IMR-90 (cell line): Measurements from ENCODE around the gene NPAS2. TPM values are rescaled to one million over a fixed set of nuclear protein-coding genes. Genes with fewer than 3 reads are reported as not detected.

ENCODE experiments used
- ATAC-seq: fragments of 200-7000 bp; cut with Tn5 transposase; 2 replicates; pipeline ENCODE4 v1.9.1; 2020; ENCODE audit warnings: low read depth, mild to moderate bottlenecking, moderate library complexity
- BruUV-seq: library from RNA; stranded (reverse); fragments of 400-500 nt; replicated peaks from 2 replicates; lab custom pipeline; 2021; lab: Mats Ljungman, UMichigan
- CTCF ChIA-PET: fragments of 300-600 bp; formaldehyde crosslinking; extraction: SDS; loops from one replicate; lab custom pipeline; 2021; ENCODE audit warnings: antibody characterized with exemption; lab: Yijun Ruan, JAX
- POLR2A ChIA-PET: fragments of 300-600 bp; sonication (Branson Sonifier 250); formaldehyde crosslinking; loops from one replicate; lab custom pipeline; 2022; ENCODE audit warnings: antibody characterized with exemption; ENCODE audit not compliant: unreplicated experiment; lab: Charles Lee
- DNase-seq: peaks from one replicate; pipeline ENCODE4 v3.0.0; 2013
- H2AFZ ChIP-seq: replicated peaks from 2 replicates; pipeline ENCODE3; 2013; ENCODE audit warnings: low read length, mild to moderate bottlenecking; ENCODE audit not compliant: poor library complexity
- H2AK5ac ChIP-seq: 2 replicates; pipeline ENCODE4 v1.6.1; 2013; ENCODE audit warnings: low read depth, low read length, inconsistent platforms
- H2AK9ac ChIP-seq: replicated peaks from 2 replicates; pipeline ENCODE3; 2013; ENCODE audit warnings: mild to moderate bottlenecking, low read depth, low read length, moderate library complexity; ENCODE audit not compliant: poor library complexity
- H2BK120ac ChIP-seq: 2 replicates; pipeline ENCODE4 v1.6.1; 2013; ENCODE audit warnings: low read depth, low read length, inconsistent platforms
- H2BK15ac ChIP-seq: 3 replicates; pipeline ENCODE4 v1.6.1; 2013; ENCODE audit warnings: low read depth, low read length, inconsistent platforms
- H2BK20ac ChIP-seq: 2 replicates; pipeline ENCODE4 v1.6.1; 2013; ENCODE audit warnings: low read depth, mild to moderate bottlenecking, inconsistent platforms, low read length, moderate library complexity
- H2BK5ac ChIP-seq: 2 replicates; pipeline ENCODE4 v1.6.1; 2013; ENCODE audit warnings: mild to moderate bottlenecking, low read depth, low read length, inconsistent platforms; ENCODE audit not compliant: poor library complexity, severe bottlenecking
- H3K14ac ChIP-seq: replicated peaks from 2 replicates; pipeline ENCODE4 v1.6.1; 2013; ENCODE audit warnings: low read depth, low read length, inconsistent platforms
- H3K18ac ChIP-seq: 2 replicates; pipeline ENCODE4 v1.6.1; 2013; ENCODE audit warnings: low read depth, low read length, control low read depth
- H3K23ac ChIP-seq: 2 replicates; pipeline ENCODE4 v1.6.1; 2013; ENCODE audit warnings: low read depth, low read length, inconsistent platforms
- H3K27ac ChIP-seq: 2 replicates; pipeline ENCODE4 v1.5.1; 2013; ENCODE audit warnings: mild to moderate bottlenecking, control low read depth, low read length; ENCODE audit not compliant: insufficient read depth
- H3K27me3 ChIP-seq: 2 replicates; pipeline ENCODE4 v1.6.1; 2013; ENCODE audit warnings: low read length; ENCODE audit not compliant: control insufficient read depth, insufficient read depth
- H3K36me3 ChIP-seq: 2 replicates; pipeline ENCODE4 v1.6.1; 2013; ENCODE audit warnings: low read length, mixed read lengths; ENCODE audit not compliant: control insufficient read depth, insufficient read depth
- H3K4ac ChIP-seq: 2 replicates; pipeline ENCODE4 v1.6.1; 2013; ENCODE audit warnings: low read depth, low read length, inconsistent platforms
- H3K4me1 ChIP-seq: 2 replicates; pipeline ENCODE4 v1.6.1; 2013; ENCODE audit warnings: low read length, mixed read lengths; ENCODE audit not compliant: control insufficient read depth, insufficient read depth
- H3K4me2 ChIP-seq: 2 replicates; pipeline ENCODE4 v1.6.1; 2013; ENCODE audit warnings: low read depth, mild to moderate bottlenecking, control low read depth, low read length, moderate library complexity
- H3K4me3 ChIP-seq: 2 replicates; pipeline ENCODE4 v1.5.1; 2013; ENCODE audit warnings: low read depth, mild to moderate bottlenecking, control low read depth, low read length, moderate library complexity; ENCODE audit not compliant: insufficient read depth
- H3K56ac ChIP-seq: 2 replicates; pipeline ENCODE4 v1.6.1; 2013; ENCODE audit warnings: low read length, inconsistent platforms; ENCODE audit not compliant: insufficient read depth; ENCODE audit errors: extremely low read depth
- H3K79me1 ChIP-seq, 2 experiments: 2 replicates each; pipeline ENCODE4 v1.6.1; 2013; ENCODE audit warnings: low read length in 2 of 2, inconsistent platforms in 1 of 2, low read depth in 1 of 2
- H3K9ac ChIP-seq: 2 replicates; pipeline ENCODE4 v1.6.1; 2013; ENCODE audit warnings: low read depth, low read length, control low read depth
- H3K9me1 ChIP-seq: 2 replicates; pipeline ENCODE4 v1.6.1; 2013; ENCODE audit warnings: low read length, inconsistent platforms; ENCODE audit not compliant: insufficient read depth
- H3K9me3 ChIP-seq: 2 replicates; pipeline ENCODE4 v1.6.1; 2013; ENCODE audit warnings: low read length; ENCODE audit not compliant: control insufficient read depth, insufficient read depth
- H4K20me1 ChIP-seq: 2 replicates; pipeline ENCODE4 v1.6.1; 2013; ENCODE audit warnings: low read length, inconsistent platforms; ENCODE audit not compliant: insufficient read depth
- H4K5ac ChIP-seq: 2 replicates; pipeline ENCODE4 v1.6.1; 2013; ENCODE audit warnings: mild to moderate bottlenecking, low read depth, low read length, control low read depth
- H4K8ac ChIP-seq, 2 experiments: 2 replicates each; pipeline ENCODE4 v1.6.1; 2013; ENCODE audit warnings: low read depth in 2 of 2, low read length in 2 of 2, control low read depth in 1 of 2, inconsistent platforms in 1 of 2
- H4K91ac ChIP-seq: 2 replicates; pipeline ENCODE4 v1.6.1; 2013; ENCODE audit warnings: low read depth, low read length, inconsistent platforms; ENCODE audit not compliant: insufficient read depth
- BHLHE40 ChIP-seq: fragments of 150-350 bp; IDR thresholded peaks from 2 replicates; pipeline ENCODE4 v1.6.1; 2016; ENCODE audit warnings: mild to moderate bottlenecking, low read depth, low read length
- CEBPB ChIP-seq: IDR thresholded peaks from 2 replicates; pipeline ENCODE4 v1.6.1; 2012; ENCODE audit warnings: low read depth, low read length, improper control_type of control experiment
- CHD1 ChIP-seq: IDR thresholded peaks from 2 replicates; pipeline ENCODE4 v1.6.1; 2012; ENCODE audit warnings: low read depth, low read length, improper control_type of control experiment
- FOS ChIP-seq: fragments of 150-350 bp; IDR thresholded peaks from 2 replicates; pipeline ENCODE4 v1.6.1; 2016; ENCODE audit warnings: low read depth, low read length
- MAFK ChIP-seq: IDR thresholded peaks from 2 replicates; pipeline ENCODE4 v1.6.1; 2012; ENCODE audit warnings: low read depth, low read length, improper control_type of control experiment
- MAZ ChIP-seq: IDR thresholded peaks from 2 replicates; pipeline ENCODE4 v1.6.1; 2012; ENCODE audit warnings: low read depth, mild to moderate bottlenecking, low read length, improper control_type of control experiment, moderate library complexity, borderline replicate concordance
- MXI1 ChIP-seq: IDR thresholded peaks from 2 replicates; pipeline ENCODE4 v1.6.1; 2012; ENCODE audit warnings: low read depth, mild to moderate bottlenecking, low read length, moderate library complexity, borderline replicate concordance
- NFE2L2 ChIP-seq: fragments of 150-350 bp; IDR thresholded peaks from 2 replicates; pipeline ENCODE4 v1.6.1; 2016; ENCODE audit warnings: low read depth, mild to moderate bottlenecking, low read length
- POLR2A ChIP-seq: IDR thresholded peaks from 2 replicates; pipeline ENCODE4 v1.6.1; 2012; ENCODE audit warnings: mild to moderate bottlenecking, low read depth, low read length
- RAD21 ChIP-seq: IDR thresholded peaks from 2 replicates; pipeline ENCODE4 v1.6.1; 2012; ENCODE audit warnings: low read length, improper control_type of control experiment
- RCOR1 ChIP-seq: IDR thresholded peaks from 2 replicates; pipeline ENCODE4 v1.6.1; 2012; ENCODE audit warnings: mild to moderate bottlenecking, low read length, improper control_type of control experiment; ENCODE audit not compliant: insufficient replicate concordance
- RFX5 ChIP-seq: IDR thresholded peaks from 2 replicates; pipeline ENCODE4 v1.8.0; 2012; ENCODE audit warnings: low read depth, mild to moderate bottlenecking, low read length, moderate library complexity
- SMC3 ChIP-seq: fragments of 150-350 bp; IDR thresholded peaks from 2 replicates; pipeline ENCODE4 v1.6.1; 2016; ENCODE audit warnings: low read depth, mild to moderate bottlenecking, antibody characterized with exemption, low read length, moderate library complexity
- WGBS, 2 experiments: methylation state at CpG; one replicate each; pipeline versions ENCODE4 v1.1.5 to v1.1.7; 2013; ENCODE audit warnings: missing lambda C conversion rate in 2 of 2; ENCODE audit not compliant: insufficient read length in 1 of 2; ENCODE audit errors: extremely low coverage in 2 of 2; 5-methylcytosine and 5-hydroxymethylcytosine counted together
- dilution Hi-C: fragments of 300-500 bp; cut with HindIII; formaldehyde crosslinking; loops from one replicate; pipeline ENCODE4 v1.14.3; 2018; ENCODE audit warnings: low sequenced_read_pairs; ENCODE audit not compliant: unreplicated experiment
- in situ Hi-C: fragments of 300-500 bp; cut with MboI; formaldehyde crosslinking; loops from 3 replicates; pipeline ENCODE4 v1.14.3; 2019; ENCODE audit warnings: low sequenced_read_pairs, inconsistent platforms, mixed read lengths
- intact Hi-C: fragments of 100-400 bp; cut with micrococcal nuclease; formaldehyde crosslinking; loops from 2 replicates; pipeline ENCODE4 v1.10.0; 2022
- polyA plus RNA-seq, 3 experiments: library from polyadenylated mRNA; depleted of rRNA; stranded (reverse); fragments of >200 nt; gene quantifications; 2 replicates each; pipeline ENCODE4 v1.2.3, GENCODE V29; 2012; ENCODE audit warnings: low replicate concordance in 1 of 3
- total RNA-seq: library from RNA; depleted of rRNA; stranded (reverse); fragments of >200 nt; gene quantifications from 2 replicates; pipeline ENCODE4 v1.2.3, GENCODE V29; 2012
- TF ChIP-seq, protein P1 (sequence below): fragments of 150-350 bp; IDR thresholded peaks from 2 replicates; pipeline ENCODE4 v1.6.1; 2017; ENCODE audit warnings: mild to moderate bottlenecking, antibody characterized with exemption, low read length, low read depth
- TF ChIP-seq, protein P2 (sequence below): fragments of 150-350 bp; IDR thresholded peaks from 2 replicates; pipeline ENCODE4 v1.6.1; 2016; ENCODE audit warnings: low read depth, mild to moderate bottlenecking, low read length, moderate library complexity, borderline replicate concordance

The NPAS2 gene
- total and polyA plus RNA-seq, 2 of the 4 experiments (the other 2 are of a cell fraction), result 5.2 to 14.8 TPM

DNA sequence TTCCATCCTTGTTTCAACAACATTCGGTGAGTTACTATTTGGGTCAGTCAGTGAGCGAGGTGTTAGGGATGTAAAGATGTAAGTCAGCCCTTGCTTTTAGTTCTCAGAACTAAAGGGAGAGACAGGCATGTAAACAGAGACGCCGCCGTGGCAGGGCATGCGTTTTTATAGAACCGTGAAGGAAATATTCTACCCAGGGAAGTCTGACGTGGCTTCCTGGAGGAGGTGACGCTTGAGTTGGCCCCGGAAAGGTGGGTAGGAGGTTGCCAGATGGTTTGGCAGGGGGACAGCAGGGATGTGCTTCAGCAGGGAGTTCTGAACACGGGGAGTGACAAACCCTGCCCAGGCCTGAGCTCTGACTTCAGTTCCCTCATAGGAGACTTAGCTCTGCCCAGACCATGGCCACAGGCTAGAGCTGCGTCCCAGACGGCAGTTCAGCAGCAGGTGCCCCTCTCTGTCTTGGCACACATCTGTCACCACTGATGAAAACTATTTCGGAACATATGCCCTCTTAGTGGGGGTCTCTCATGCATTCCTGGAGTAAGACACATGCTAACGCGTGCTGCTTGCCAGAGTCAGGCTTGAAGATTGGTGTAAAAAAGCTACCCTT lies 158.7 kb downstream of the NPAS2 start:
- Histone ChIP-seq H3K27ac (peak overlapping the region; percentile 62), H3K4me2 (peak overlapping the region; percentile 18), H2BK120ac (peak overlapping the region; percentile 73)
- TF ChIP-seq NFE2L2 (peak; percentile 31; the same call in 1 of the 2 replicates), POLR2A (peak; percentile 17; the same call in 1 of the 2 replicates), MAFK (no peak), FOS (peak; percentile 54; the same call in 1 of the 2 replicates), MXI1 (peak; percentile 54; the same call in 1 of the 2 replicates), RCOR1 (peak; percentile 49), BHLHE40 (peak; percentile 49; the same call in 1 of the 2 replicates), CEBPB (no peak), SMC3 (no peak; the same call in 1 of the 2 replicates), MAZ (no peak), RAD21 (peak; percentile 4; the same call in 1 of the 2 replicates), RFX5 (no peak), CHD1 (no peak)
- TF ChIP-seq, protein P1, sequence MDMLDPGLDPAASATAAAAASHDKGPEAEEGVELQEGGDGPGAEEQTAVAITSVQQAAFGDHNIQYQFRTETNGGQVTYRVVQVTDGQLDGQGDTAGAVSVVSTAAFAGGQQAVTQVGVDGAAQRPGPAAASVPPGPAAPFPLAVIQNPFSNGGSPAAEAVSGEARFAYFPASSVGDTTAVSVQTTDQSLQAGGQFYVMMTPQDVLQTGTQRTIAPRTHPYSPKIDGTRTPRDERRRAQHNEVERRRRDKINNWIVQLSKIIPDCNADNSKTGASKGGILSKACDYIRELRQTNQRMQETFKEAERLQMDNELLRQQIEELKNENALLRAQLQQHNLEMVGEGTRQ, result no peak
- TF ChIP-seq, protein P2, sequence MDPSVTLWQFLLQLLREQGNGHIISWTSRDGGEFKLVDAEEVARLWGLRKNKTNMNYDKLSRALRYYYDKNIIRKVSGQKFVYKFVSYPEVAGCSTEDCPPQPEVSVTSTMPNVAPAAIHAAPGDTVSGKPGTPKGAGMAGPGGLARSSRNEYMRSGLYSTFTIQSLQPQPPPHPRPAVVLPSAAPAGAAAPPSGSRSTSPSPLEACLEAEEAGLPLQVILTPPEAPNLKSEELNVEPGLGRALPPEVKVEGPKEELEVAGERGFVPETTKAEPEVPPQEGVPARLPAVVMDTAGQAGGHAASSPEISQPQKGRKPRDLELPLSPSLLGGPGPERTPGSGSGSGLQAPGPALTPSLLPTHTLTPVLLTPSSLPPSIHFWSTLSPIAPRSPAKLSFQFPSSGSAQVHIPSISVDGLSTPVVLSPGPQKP, result no peak

More for the DNA sequence above, 158.7 kb downstream of the NPAS2 start:
- Histone ChIP-seq H4K20me1 (no peaks in the 10 kb centered on the region), H4K91ac (peak overlapping the region; percentile 80), H2AK9ac (peak overlapping the region; percentile 73), H2BK15ac (no peak overlapping the region; the same call in 2 of the 3 replicates), H3K79me1 (no peaks in the 10 kb centered on the region), H3K4ac (peak overlapping the region; percentile 87), H2BK20ac (peak overlapping the region; percentile 34; the same call in 1 of the 2 replicates), H2AFZ (peak overlapping the region; percentile 80), H3K23ac (peak overlapping the region; percentile 87), H3K4me3 (peak overlapping the region; percentile 19; the same call in 1 of the 2 replicates), H3K4me1 (peaks cover 2% of the 10 kb centered on the region), H4K8ac (peak overlapping the region in 1 of 2 experiments; percentile 76; a peak in 2 of 4 replicates), H3K56ac (peak overlapping the region; percentile 5; the same call in 1 of the 2 replicates), H3K9me3 (no peaks in the 10 kb centered on the region), H3K14ac (peak overlapping the region; percentile 72), H3K9me1 (peaks cover 11% of the 10 kb centered on the region; the same call in 1 of the 2 replicates), H4K5ac (peak overlapping the region; percentile 66; the same call in 1 of the 2 replicates), H3K9ac (peak overlapping the region; percentile 0; the same call in 1 of the 2 replicates), H3K18ac (peak overlapping the region; percentile 33), H2AK5ac (peak overlapping the region; percentile 67; the same call in 1 of the 2 replicates), H3K27me3 (no peaks in the 10 kb centered on the region), H3K36me3 (peaks cover 25% of the 10 kb centered on the region), H2BK5ac (peak overlapping the region; percentile 81)
- ChIA-PET POLR2A (interaction anchor here (0.5 kb wide), 1 partner anchor 29 kb away, joined by 3 read pairs; no protein-coding TSS in a partner anchor), CTCF (interaction anchor here (1.9 kb wide), 1 partner anchor 248 kb away, joined by 7 read pairs; no protein-coding TSS in a partner anchor)
- no TSS peak for BruUV-seq
- intact Hi-C loops, result no loop called here
- peak; percentile 76 for ATAC-seq
- peak; percentile 91 for DNase-seq
- 24% methylated on average over 3 of the region's 16 CpGs; no CpG with 5 or more reads in 1 of the 2 experiments for WGBS, 2 experiments
- in situ Hi-C loops, result no loop called here
- dilution Hi-C loops, result no loop called here
